GM12892 (cell line): ENCODE data around the gene HOXD9.

Experiments used
- POLR2A ChIP-seq: IDR thresholded peaks from 2 replicates; pipeline ENCODE4 v1.6.1; 2011; ENCODE audit warnings: low read depth, low read length, control low read depth
- POLR2AphosphoS5 ChIP-seq: IDR thresholded peaks from 2 replicates; pipeline ENCODE4 v1.6.1; 2011; ENCODE audit warnings: low read depth, low read length, control low read depth

DNA sequence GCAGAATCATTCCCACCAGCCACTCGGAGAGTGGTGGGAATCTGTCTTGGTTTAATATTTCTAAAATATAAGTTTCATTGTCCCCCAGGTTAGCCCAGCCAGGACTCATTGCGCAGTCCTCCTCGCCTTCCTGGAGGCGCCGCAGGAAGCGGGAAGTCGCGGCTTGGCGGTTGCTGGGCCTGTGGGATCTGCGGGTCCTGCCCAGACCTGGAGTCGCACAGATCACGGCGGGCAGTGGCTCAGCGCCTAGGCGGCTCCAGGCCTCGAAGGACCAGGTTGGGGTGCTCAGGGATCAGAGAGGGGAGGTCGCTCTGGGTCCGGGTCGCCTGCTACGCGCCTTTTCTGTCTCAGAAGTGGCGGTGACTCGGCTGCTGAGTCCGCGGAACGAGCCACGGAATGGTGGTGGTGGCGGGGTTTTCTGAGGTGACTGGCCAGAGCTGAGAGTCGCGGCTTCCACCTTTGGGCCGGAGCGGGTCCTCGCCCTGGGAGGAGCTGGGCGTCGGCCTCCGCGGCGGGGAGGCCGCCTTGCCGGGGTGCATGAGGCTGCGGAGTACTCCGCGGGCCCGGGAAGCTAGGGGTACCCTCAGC lies 37.2 kb downstream of the HOXD9 start:
- no peak for TF ChIP-seq POLR2A
- TF ChIP-seq POLR2AphosphoS5 = no peak
